Hippocampal formation (tissue), 2 donors: Measurements from ENCODE around the gene STRADB.
"Not testable (repeated sequence)": the region's sequence is repeated elsewhere in the genome, so short reads cannot be mapped to it uniquely, and the experiment has no call there.

Source experiments
- DNase-seq, 2 donors: peaks; one replicate each; lab custom pipeline; 2025; lab: John Stamatoyannopoulos, UW

The STRADB gene

GRCh38 chr2:201466050-201466675, 14.6 kb downstream of the STRADB start:
- DNase-seq: peak in 1 of 2 donors; percentile 40

- no peak for DNase-seq
Observed at GRCh38 chr2:201467666-201468065, 16.1 kb downstream of the STRADB start.

- no peak for DNase-seq
Observed at GRCh38 chr2:201470821-201471731, 19.5 kb downstream of the STRADB start.

- DNase-seq: no peak
Observed at GRCh38 chr2:201471732-201472393, 20.3 kb downstream of the STRADB start.

- DNase-seq: no peak
Observed at GRCh38 chr2:201472411-201472810, 20.9 kb downstream of the STRADB start.

GRCh38 chr2:201482543-201482942, 31.0 kb downstream of the STRADB start:
- no peak for DNase-seq

GRCh38 chr2:201483342-201483741, 31.8 kb downstream of the STRADB start:
- no peak for DNase-seq

GRCh38 chr2:201483758-201484157, 32.2 kb downstream of the STRADB start:
- not testable (repeated sequence) for DNase-seq

GRCh38 chr2:201484805-201485204, 33.3 kb downstream of the STRADB start:
- no peak for DNase-seq

- DNase-seq: no peak
Observed at GRCh38 chr2:201490291-201490690, 38.8 kb downstream of the STRADB start.

GRCh38 chr2:201496785-201497184, 45.2 kb downstream of the STRADB start:
- no peak for DNase-seq

- no peak for DNase-seq
Observed at GRCh38 chr2:201500534-201500933, 49.0 kb downstream of the STRADB start.

GRCh38 chr2:201502713-201503112, 51.2 kb downstream of the STRADB start:
- DNase-seq: no peak

- DNase-seq: no peak
Observed at GRCh38 chr2:201507725-201508124, 56.2 kb downstream of the STRADB start.

- no peak for DNase-seq
Observed at GRCh38 chr2:201513271-201513670, 61.7 kb downstream of the STRADB start.

GRCh38 chr2:201515573-201516246, 64.2 kb downstream of the STRADB start:
- DNase-seq: no peak

GRCh38 chr2:201517094-201517493, 65.6 kb downstream of the STRADB start:
- no peak for DNase-seq

GRCh38 chr2:201520201-201520600, 68.7 kb downstream of the STRADB start:
- DNase-seq: no peak

GRCh38 chr2:201522965-201523364, 71.4 kb downstream of the STRADB start:
- no peak for DNase-seq

- no peak for DNase-seq
Observed at GRCh38 chr2:201523506-201523905, 72.0 kb downstream of the STRADB start.
